ENCODE data around the gene BCCIP.
A peak's percentile ranks its signal among the peaks of the same experiment; 100 is the strongest.

Gene BCCIP

GRCh38 chr10:125868372-125868975 is 45.1 kb downstream of the BCCIP start:
- H3K27me3 ChIP-seq (ENCODE audit: control insufficient read depth, insufficient read depth, low read length), result no peaks in the 10 kb centered on the region
- no peak overlapping the region for H3K4me2 ChIP-seq (ENCODE audit: low read length)
- H2AFZ ChIP-seq, result no peak overlapping the region
- H3K79me2 ChIP-seq, result no peaks in the 10 kb centered on the region
- no peak overlapping the region for H3K9ac ChIP-seq
- H3K4me1 ChIP-seq, result no peaks in the 10 kb centered on the region
- no peaks in the 10 kb centered on the region for H3K36me3 ChIP-seq (ENCODE audit: control insufficient read depth, insufficient read depth, low read length)
- H3K4me3 ChIP-seq (ENCODE audit: low read depth, low read length), result no peak overlapping the region
- peak; percentile 65 for TF ChIP-seq CTCF (IDR thresholded peaks at IDR 0.05)
- H3K27ac ChIP-seq, result no peak overlapping the region
- no peaks in the 10 kb centered on the region for H3K9me3 ChIP-seq (ENCODE audit: control insufficient read depth, low read length)

- Histone ChIP-seq H2AFZ (no peak overlapping the region), H3K4me2 (ENCODE audit: low read length) (no peak overlapping the region), H3K79me2 (no peaks in the 10 kb centered on the region), H3K9ac (no peak overlapping the region), H3K27ac (no peak overlapping the region), H3K4me3 (ENCODE audit: low read depth, low read length) (no peak overlapping the region), H3K9me3 (ENCODE audit: control insufficient read depth, low read length) (no peaks in the 10 kb centered on the region), H3K27me3 (ENCODE audit: control insufficient read depth, insufficient read depth, low read length) (no peaks in the 10 kb centered on the region), H3K36me3 (ENCODE audit: control insufficient read depth, insufficient read depth, low read length) (no peaks in the 10 kb centered on the region), H3K4me1 (no peaks in the 10 kb centered on the region)
- no peak for TF ChIP-seq CTCF (IDR thresholded peaks at IDR 0.05)
Measured at GRCh38 chr10:125871338-125871737, 48.0 kb downstream of the BCCIP start.

- Histone ChIP-seq H3K36me3 (ENCODE audit: control insufficient read depth, insufficient read depth, low read length) (no peaks in the 10 kb centered on the region), H3K4me1 (no peaks in the 10 kb centered on the region), H3K27me3 (ENCODE audit: control insufficient read depth, insufficient read depth, low read length) (no peaks in the 10 kb centered on the region), H3K4me2 (ENCODE audit: low read length) (no peak overlapping the region), H2AFZ (no peak overlapping the region), H3K79me2 (peaks cover 2% of the 10 kb centered on the region), H3K9me3 (ENCODE audit: control insufficient read depth, low read length) (no peaks in the 10 kb centered on the region), H3K27ac (no peak overlapping the region), H3K9ac (no peak overlapping the region), H3K4me3 (ENCODE audit: low read depth, low read length) (no peak overlapping the region)
- TF ChIP-seq CTCF (IDR thresholded peaks at IDR 0.05), result no peak
Measured at GRCh38 chr10:125878957-125879835, 55.9 kb downstream of the BCCIP start.

GRCh38 chr10:125880719-125881118 is 57.4 kb downstream of the BCCIP start:
- H2AFZ ChIP-seq, result no peak overlapping the region
- peaks cover 2% of the 10 kb centered on the region for H3K79me2 ChIP-seq
- H3K27ac ChIP-seq, result no peak overlapping the region
- no peak for TF ChIP-seq CTCF (IDR thresholded peaks at IDR 0.05)
- H3K4me2 ChIP-seq (ENCODE audit: low read length), result no peak overlapping the region
- no peaks in the 10 kb centered on the region for H3K36me3 ChIP-seq (ENCODE audit: control insufficient read depth, insufficient read depth, low read length)
- no peaks in the 10 kb centered on the region for H3K9me3 ChIP-seq (ENCODE audit: control insufficient read depth, low read length)
- H3K27me3 ChIP-seq (ENCODE audit: control insufficient read depth, insufficient read depth, low read length), result no peaks in the 10 kb centered on the region
- H3K4me1 ChIP-seq, result no peaks in the 10 kb centered on the region
- H3K4me3 ChIP-seq (ENCODE audit: low read depth, low read length), result no peak overlapping the region
- H3K9ac ChIP-seq, result no peak overlapping the region

Measured in parathyroid adenoma (tissue), 2 donors.